PC-9 (cell line): ENCODE data around the gene MAP3K19.

Source experiments
- CTCF ChIP-seq: fragments of 200-600 bp; sonication (generic); conservative IDR thresholded peaks from 2 replicates; pipeline ENCODE4 v1.6.1; 2017; ENCODE audit warnings: mixed run types, antibody characterized with exemption, mild to moderate bottlenecking, moderate library complexity
- EZH2 ChIP-seq: fragments of 200-600 bp; sonication (generic); IDR thresholded peaks from 2 replicates; pipeline ENCODE4 v1.8.0; 2017; ENCODE audit warnings: antibody characterized with exemption, low read depth

GRCh38 chr2:134924912-134925311, 122.3 kb downstream of the MAP3K19 start:
- TF ChIP-seq CTCF (no peak), EZH2 (no peak)
